Embryonic facial prominence (tissue), 1 donor: ENCODE results near the gene KRTAP5-10.
"Not testable (repeated sequence)": the region's sequence is repeated elsewhere in the genome, so short reads cannot be mapped to it uniquely, and the experiment has no call there.

Experiments
- DNase-seq: peaks from one replicate; pipeline ENCODE4 v3.0.0-alpha.2; 2016; ENCODE audit errors: extremely low spot score

Gene KRTAP5-10

GRCh38 chr11:71565263-71565662, at the start of gene KRTAP5-10:
TSS of gene KRTAP5-10 (plus strand) at chr11:71565563. CDS start at chr11:71565588, 25 bp downstream.
- no peak for DNase-seq

- no peak for DNase-seq
Measured at GRCh38 chr11:71518506-71519471, 46.6 kb upstream of the KRTAP5-10 start.

- no peak for DNase-seq
Measured at GRCh38 chr11:71519546-71519945, 45.8 kb upstream of the KRTAP5-10 start.

GRCh38 chr11:71525188-71525937, 40.0 kb upstream of the KRTAP5-10 start:
- no peak for DNase-seq

GRCh38 chr11:71525938-71526495, 39.3 kb upstream of the KRTAP5-10 start:
- no peak for DNase-seq

- not testable (repeated sequence) for DNase-seq
Measured at GRCh38 chr11:71526796-71527575, 38.4 kb upstream of the KRTAP5-10 start, which contains the start of gene KRTAP5-7. TSS of gene KRTAP5-7 (plus strand) at chr11:71527267. CDS start at chr11:71527301, 34 bp downstream.

GRCh38 chr11:71527576-71528210, 37.7 kb upstream of the KRTAP5-10 start:
- no peak for DNase-seq

- DNase-seq = no peak
Measured at GRCh38 chr11:71530602-71531001, 34.8 kb upstream of the KRTAP5-10 start.

- no peak for DNase-seq
Measured at GRCh38 chr11:71532036-71532610, 33.2 kb upstream of the KRTAP5-10 start.

GRCh38 chr11:71534711-71535608, 30.4 kb upstream of the KRTAP5-10 start:
- DNase-seq = not testable (repeated sequence)

GRCh38 chr11:71535825-71536224, 29.5 kb upstream of the KRTAP5-10 start:
- DNase-seq = no peak

- no peak for DNase-seq
Measured at GRCh38 chr11:71537537-71537936, 27.8 kb upstream of the KRTAP5-10 start.

- not testable (repeated sequence) for DNase-seq
Measured at GRCh38 chr11:71537977-71538665, 27.2 kb upstream of the KRTAP5-10 start, which contains the start of gene KRTAP5-8. TSS of gene KRTAP5-8 (plus strand) at chr11:71538025. CDS start at chr11:71538056, 31 bp downstream.

- no peak for DNase-seq
Measured at GRCh38 chr11:71538666-71538990, 26.7 kb upstream of the KRTAP5-10 start.

GRCh38 chr11:71539017-71539416, 26.3 kb upstream of the KRTAP5-10 start:
- no peak for DNase-seq

- DNase-seq = not testable (repeated sequence)
Measured at GRCh38 chr11:71539971-71540370, 25.4 kb upstream of the KRTAP5-10 start.

GRCh38 chr11:71540521-71541304, 24.6 kb upstream of the KRTAP5-10 start:
- not testable (repeated sequence) for DNase-seq

- DNase-seq = no peak
Measured at GRCh38 chr11:71542382-71542781, 23.0 kb upstream of the KRTAP5-10 start.
